A673 (cell line): ENCODE measurements around the gene INO80B.

Experiments used
- EZH2 ChIP-seq: fragments of 200-600 bp; sonication (generic); IDR thresholded peaks from 2 replicates; pipeline ENCODE4 v1.6.1; 2017; ENCODE audit warnings: borderline replicate concordance, low read depth, mild to moderate bottlenecking, mixed read lengths, antibody characterized with exemption, low read length; ENCODE audit not compliant: poor library complexity, severe bottlenecking
- TF ChIP-seq, protein P1 (sequence below): fragments of 300-800, 200-600 bp; sonication (generic); conservative IDR thresholded peaks from 2 replicates; pipeline ENCODE4 v1.5.1; 2017; ENCODE audit warnings: low read depth, mild to moderate bottlenecking, antibody characterized with exemption, low read length, moderate library complexity, mixed read lengths

GRCh38 chr2:74423231-74424095, 31.4 kb upstream of the INO80B start:
- TF ChIP-seq, protein P1, sequence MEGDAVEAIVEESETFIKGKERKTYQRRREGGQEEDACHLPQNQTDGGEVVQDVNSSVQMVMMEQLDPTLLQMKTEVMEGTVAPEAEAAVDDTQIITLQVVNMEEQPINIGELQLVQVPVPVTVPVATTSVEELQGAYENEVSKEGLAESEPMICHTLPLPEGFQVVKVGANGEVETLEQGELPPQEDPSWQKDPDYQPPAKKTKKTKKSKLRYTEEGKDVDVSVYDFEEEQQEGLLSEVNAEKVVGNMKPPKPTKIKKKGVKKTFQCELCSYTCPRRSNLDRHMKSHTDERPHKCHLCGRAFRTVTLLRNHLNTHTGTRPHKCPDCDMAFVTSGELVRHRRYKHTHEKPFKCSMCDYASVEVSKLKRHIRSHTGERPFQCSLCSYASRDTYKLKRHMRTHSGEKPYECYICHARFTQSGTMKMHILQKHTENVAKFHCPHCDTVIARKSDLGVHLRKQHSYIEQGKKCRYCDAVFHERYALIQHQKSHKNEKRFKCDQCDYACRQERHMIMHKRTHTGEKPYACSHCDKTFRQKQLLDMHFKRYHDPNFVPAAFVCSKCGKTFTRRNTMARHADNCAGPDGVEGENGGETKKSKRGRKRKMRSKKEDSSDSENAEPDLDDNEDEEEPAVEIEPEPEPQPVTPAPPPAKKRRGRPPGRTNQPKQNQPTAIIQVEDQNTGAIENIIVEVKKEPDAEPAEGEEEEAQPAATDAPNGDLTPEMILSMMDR, result no peak
- TF ChIP-seq EZH2, result no peak
